HepG2 (cell line): ENCODE measurements around the gene RECQL5. TPM values are rescaled to one million over a fixed set of nuclear protein-coding genes. Genes with fewer than 3 reads are reported as not detected.
A peak's percentile ranks its signal among the peaks of the same experiment; 100 is the strongest.

Source experiments
- ATAC-seq: fragments of 200-7000 bp; cut with Tn5 transposase; 3 replicates; pipeline ENCODE4 v1.9.1; 2020; ENCODE audit warnings: mild to moderate bottlenecking, moderate library complexity
- BruUV-seq: library from RNA; stranded (reverse); fragments of 400-500 nt; replicated peaks from 2 replicates; lab custom pipeline; 2021; lab: Mats Ljungman, UMichigan
- CTCF ChIA-PET: fragments of 300-600 bp; formaldehyde crosslinking; extraction: SDS; loops from one replicate; lab custom pipeline; 2021; ENCODE audit warnings: low total read pairs, inconsistent platforms, low intra/inter-chr PET ratio; lab: Yijun Ruan, JAX
- POLR2A ChIA-PET: fragments of 350-600 bp; sonication (Branson Sonifier 250); formaldehyde crosslinking; loops from one replicate; lab custom pipeline; 2020; ENCODE audit warnings: antibody characterized with exemption, inconsistent platforms; lab: Yijun Ruan, JAX
- DNase-seq: peaks from one replicate; pipeline ENCODE4 v3.0.0-alpha.2; 2015; ENCODE audit warnings: low spot score
- FAIRE-seq: peaks from 3 replicates; lab custom pipeline; 2011; peaks lifted over from hg19 to GRCh38; lab: Jason Lieb, UNC
- H2AFZ ChIP-seq: one replicate; pipeline ENCODE4 v1.6.1; 2011; ENCODE audit warnings: low read length, inconsistent platforms
- H3K27ac ChIP-seq: fragments of 300-600 bp; 3 replicates; pipeline ENCODE4 v1.8.0; 2011; ENCODE audit warnings: mixed run types, mild to moderate bottlenecking, mixed read lengths, low read length, inconsistent platforms; ENCODE audit not compliant: insufficient read depth; ENCODE audit errors: extremely low read length
- H3K27me3 ChIP-seq, 2 experiments: fragments of 200-600 bp in 1 of 2; 2 replicates in 1 of 2; 3 replicates in 1 of 2; pipeline versions ENCODE4 v1.6.0 to v1.8.0; 2011; ENCODE audit warnings: low read length in 2 of 2, mild to moderate bottlenecking in 2 of 2, moderate library complexity in 2 of 2, inconsistent platforms in 1 of 2; ENCODE audit not compliant: insufficient read depth in 2 of 2, control insufficient read depth in 1 of 2
- H3K36me3 ChIP-seq, 2 experiments: fragments of 200-600 bp in 1 of 2; replicated peaks in 1 of 2; 2 replicates in 1 of 2; 3 replicates in 1 of 2; pipeline versions ENCODE4 v1.5.1 to v1.8.0; 2011; ENCODE audit warnings: low read length in 2 of 2, inconsistent platforms in 1 of 2; ENCODE audit not compliant: insufficient read depth in 2 of 2, control insufficient read depth in 1 of 2
- H3K4me1 ChIP-seq: 2 replicates; pipeline ENCODE4 v1.5.1; 2012; ENCODE audit warnings: low read length, inconsistent platforms; ENCODE audit not compliant: insufficient read depth
- H3K4me2 ChIP-seq: 2 replicates; pipeline ENCODE4 v1.6.0; 2011; ENCODE audit warnings: low read depth, low read length, inconsistent platforms
- H3K4me3 ChIP-seq, 3 experiments: fragments of 200-600 bp in 1 of 3; sonication (generic), shearing (Covaris generic) in 1 of 3; replicated peaks in 1 of 3; 2 replicates each; pipeline ENCODE4 v1.5.1; 2011 to 2016; ENCODE audit warnings: low read length in 3 of 3, inconsistent platforms in 2 of 3, low read depth in 2 of 3, mild to moderate bottlenecking in 2 of 3, control low read depth in 1 of 3, mixed read lengths in 1 of 3; ENCODE audit not compliant: insufficient read depth in 1 of 3
- H3K79me2 ChIP-seq: one replicate; pipeline ENCODE4 v1.6.1; 2011; ENCODE audit warnings: low read length, inconsistent platforms; ENCODE audit not compliant: insufficient read depth
- H3K9ac ChIP-seq: 2 replicates; pipeline ENCODE4 v1.6.0; 2011; ENCODE audit warnings: mild to moderate bottlenecking, low read depth, low read length, inconsistent platforms; ENCODE audit not compliant: insufficient read depth
- H3K9me3 ChIP-seq: 2 replicates; pipeline ENCODE4 v1.5.1; 2012; ENCODE audit warnings: mild to moderate bottlenecking, low read length
- H4K20me1 ChIP-seq: 2 replicates; pipeline ENCODE4 v1.6.0; 2011; ENCODE audit warnings: inconsistent platforms, mild to moderate bottlenecking, low read length, moderate library complexity; ENCODE audit not compliant: insufficient read depth
- BRCA1 ChIP-seq: sonication (generic); formaldehyde crosslinking; IDR thresholded peaks from 2 replicates; pipeline ENCODE4 v1.4.0; 2020; ENCODE audit warnings: missing genetic modification reagents
- HOXD1 ChIP-seq: sonication (generic); formaldehyde crosslinking; IDR thresholded peaks from 2 replicates; pipeline ENCODE4 v1.5.0; 2020; ENCODE audit warnings: missing genetic modification reagents
- ZFP1 ChIP-seq: IDR thresholded peaks from 2 replicates; pipeline ENCODE4 v1.6.1; 2016
- ZKSCAN8 ChIP-seq: IDR thresholded peaks from 2 replicates; pipeline ENCODE4 v1.6.1; 2016; ENCODE audit warnings: borderline replicate concordance, missing genetic modification reagents, missing compliant biosample characterization
- ZNF232 ChIP-seq: sonication (generic); formaldehyde crosslinking; IDR thresholded peaks from 2 replicates; pipeline ENCODE4 v1.4.0; 2020; ENCODE audit warnings: missing genetic modification reagents, borderline replicate concordance
- ZNF547 ChIP-seq: sonication (generic); formaldehyde crosslinking; IDR thresholded peaks from 2 replicates; pipeline ENCODE4 v1.5.1; 2020; ENCODE audit warnings: mild to moderate bottlenecking, missing genetic modification reagents
- ZNF652 ChIP-seq: IDR thresholded peaks from 2 replicates; pipeline ENCODE4 v1.6.1; 2016; ENCODE audit warnings: low read depth, borderline replicate concordance
- ZNF660 ChIP-seq: sonication (generic); formaldehyde crosslinking; IDR thresholded peaks from 2 replicates; pipeline ENCODE4 v1.5.1; 2020; ENCODE audit warnings: mild to moderate bottlenecking, low read depth, missing genetic modification reagents, borderline replicate concordance
- WGBS: methylation state at CpG from one replicate; pipeline ENCODE4 v1.1.6; 2017; ENCODE audit warnings: low lambda C conversion rate; 5-methylcytosine and 5-hydroxymethylcytosine counted together
- in situ Hi-C: cut with HindIII; loops from 2 replicates; pipeline ENCODE4 v1.10.0; 2017; ENCODE audit warnings: low pct_unique_long_range_greater_than_20kb; ENCODE audit not compliant: extremely low pct_ligation_motif_present
- intact Hi-C: fragments of 100-400 bp; cut with micrococcal nuclease; formaldehyde crosslinking; loops from one replicate; pipeline ENCODE4 v1.10.0; 2022; ENCODE audit not compliant: unreplicated experiment
- polyA plus RNA-seq, 8 experiments: library from polyadenylated mRNA; depleted of rRNA in 3 of 8; stranded (reverse) in 7 of 8; unstranded in 1 of 8; fragments of >200 nt; fragmentation: Illumina TruSeq in 4 of 8; extraction: Trizol in 4 of 8; gene quantifications; 2 replicates each; pipeline versions ENCODE4 v1.2.1 to v1.2.3, GENCODE V29; 2011 to 2016; ENCODE audit warnings: low read depth in 4 of 8, missing spikeins in 1 of 8, mixed read lengths in 1 of 8; ENCODE audit not compliant: insufficient read depth in 1 of 8
- total RNA-seq, 5 experiments: library from RNA; depleted of rRNA; stranded (reverse); fragments of >200 nt; fragmentation: Illumina TruSeq; extraction: Trizol; gene quantifications; 2 replicates each; pipeline ENCODE4 v1.2.3, GENCODE V29; 2016; ENCODE audit warnings: low read depth in 1 of 5
- TF ChIP-seq, protein P1 (sequence below): sonication (generic); formaldehyde crosslinking; IDR thresholded peaks from 2 replicates; pipeline ENCODE4 v1.4.0; 2020; ENCODE audit warnings: missing genetic modification reagents
- TF ChIP-seq, protein P2 (sequence below): sonication (generic); formaldehyde crosslinking; IDR thresholded peaks from 2 replicates; pipeline ENCODE4 v1.4.0; 2020; ENCODE audit warnings: missing genetic modification reagents
- TF ChIP-seq, protein P3 (sequence below), 2 experiments: sonication (generic) in 1 of 2; formaldehyde crosslinking in 1 of 2; IDR thresholded peaks; 2 replicates each; pipeline versions ENCODE4 v1.4.0 to v1.6.1; 2016 to 2020; ENCODE audit warnings: borderline replicate concordance in 1 of 2, low read depth in 1 of 2, mild to moderate bottlenecking in 1 of 2, missing genetic modification reagents in 1 of 2

RECQL5 gene
- total and polyA plus RNA-seq, 2 of the 13 experiments (the other 11 are each of a cell fraction or from before 2014, with no cell fraction given), result 27.7 to 32.0 TPM

GRCh38 chr17:75701288-75701687 lies 34.3 kb upstream of the RECQL5 start (continued):
- TF ChIP-seq ZNF232 (CRISPR knock-in tag) (no peak), ZNF547 (CRISPR knock-in tag) (no peak), HOXD1 (CRISPR knock-in tag) (no peak), ZNF660 (no peak)

DNA sequence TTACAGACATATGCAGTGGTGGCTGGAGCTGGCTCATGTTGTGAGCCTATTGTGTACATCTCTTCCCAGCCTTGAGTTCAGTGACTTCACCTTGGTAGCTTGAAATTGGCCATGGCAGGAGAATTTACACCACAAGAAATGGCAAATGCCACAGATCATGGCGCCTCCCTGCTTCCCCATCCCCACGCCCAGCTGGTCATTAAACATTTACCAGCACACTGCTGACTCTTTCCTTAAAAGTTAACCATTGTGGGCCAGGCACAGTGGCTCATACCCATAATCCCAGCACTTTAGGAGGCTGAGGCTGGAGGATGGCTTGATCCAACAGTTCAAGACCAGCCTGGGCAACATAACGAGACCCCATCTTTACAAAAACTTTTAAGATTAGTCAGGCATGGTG lies 31.7 kb upstream of the RECQL5 start:
- no peak for DNase-seq
- intact Hi-C loops (no loop called here), in situ Hi-C loops (no loop called here)
- Histone ChIP-seq H3K79me2 (no peaks in the 10 kb centered on the region), H3K9me3 (no peaks in the 10 kb centered on the region), H3K27me3 (no peaks in the 10 kb centered on the region), H3K27ac (peak overlapping the region; percentile 67), H3K36me3 (peaks cover 43 to 76% of the 10 kb centered on the region in 2 experiments), H3K4me3 (no peak overlapping the region), H4K20me1 (no peaks in the 10 kb centered on the region), H3K4me2 (no peak overlapping the region), H3K9ac (no peak overlapping the region), H3K4me1 (peaks cover 44% of the 10 kb centered on the region), H2AFZ (no peak overlapping the region)
- no peak for ATAC-seq
- TF ChIP-seq, protein P1, sequence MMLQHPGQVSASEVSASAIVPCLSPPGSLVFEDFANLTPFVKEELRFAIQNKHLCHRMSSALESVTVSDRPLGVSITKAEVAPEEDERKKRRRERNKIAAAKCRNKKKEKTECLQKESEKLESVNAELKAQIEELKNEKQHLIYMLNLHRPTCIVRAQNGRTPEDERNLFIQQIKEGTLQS (CRISPR knock-in tag), result no peak
- no peak for TF ChIP-seq ZFP1
- TF ChIP-seq ZNF652 (CRISPR knock-in tag), result peak; percentile 54; the same call in 1 of the 2 replicates
- 0 out of 2 replicates have a peak, but pooled peaks have one; percentile 6 for TF ChIP-seq ZKSCAN8 (CRISPR knock-in tag)
- TF ChIP-seq, protein P2, sequence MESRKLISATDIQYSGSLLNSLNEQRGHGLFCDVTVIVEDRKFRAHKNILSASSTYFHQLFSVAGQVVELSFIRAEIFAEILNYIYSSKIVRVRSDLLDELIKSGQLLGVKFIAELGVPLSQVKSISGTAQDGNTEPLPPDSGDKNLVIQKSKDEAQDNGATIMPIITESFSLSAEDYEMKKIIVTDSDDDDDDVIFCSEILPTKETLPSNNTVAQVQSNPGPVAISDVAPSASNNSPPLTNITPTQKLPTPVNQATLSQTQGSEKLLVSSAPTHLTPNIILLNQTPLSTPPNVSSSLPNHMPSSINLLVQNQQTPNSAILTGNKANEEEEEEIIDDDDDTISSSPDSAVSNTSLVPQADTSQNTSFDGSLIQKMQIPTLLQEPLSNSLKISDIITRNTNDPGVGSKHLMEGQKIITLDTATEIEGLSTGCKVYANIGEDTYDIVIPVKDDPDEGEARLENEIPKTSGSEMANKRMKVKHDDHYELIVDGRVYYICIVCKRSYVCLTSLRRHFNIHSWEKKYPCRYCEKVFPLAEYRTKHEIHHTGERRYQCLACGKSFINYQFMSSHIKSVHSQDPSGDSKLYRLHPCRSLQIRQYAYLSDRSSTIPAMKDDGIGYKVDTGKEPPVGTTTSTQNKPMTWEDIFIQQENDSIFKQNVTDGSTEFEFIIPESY (CRISPR knock-in tag), result peak; percentile 80
- no peak for TF ChIP-seq BRCA1
- TF ChIP-seq, protein P3, sequence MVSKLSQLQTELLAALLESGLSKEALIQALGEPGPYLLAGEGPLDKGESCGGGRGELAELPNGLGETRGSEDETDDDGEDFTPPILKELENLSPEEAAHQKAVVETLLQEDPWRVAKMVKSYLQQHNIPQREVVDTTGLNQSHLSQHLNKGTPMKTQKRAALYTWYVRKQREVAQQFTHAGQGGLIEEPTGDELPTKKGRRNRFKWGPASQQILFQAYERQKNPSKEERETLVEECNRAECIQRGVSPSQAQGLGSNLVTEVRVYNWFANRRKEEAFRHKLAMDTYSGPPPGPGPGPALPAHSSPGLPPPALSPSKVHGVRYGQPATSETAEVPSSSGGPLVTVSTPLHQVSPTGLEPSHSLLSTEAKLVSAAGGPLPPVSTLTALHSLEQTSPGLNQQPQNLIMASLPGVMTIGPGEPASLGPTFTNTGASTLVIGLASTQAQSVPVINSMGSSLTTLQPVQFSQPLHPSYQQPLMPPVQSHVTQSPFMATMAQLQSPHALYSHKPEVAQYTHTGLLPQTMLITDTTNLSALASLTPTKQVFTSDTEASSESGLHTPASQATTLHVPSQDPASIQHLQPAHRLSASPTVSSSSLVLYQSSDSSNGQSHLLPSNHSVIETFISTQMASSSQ (IDR thresholded peaks at IDR 0.05; ENCODE audit: low read depth), result peak; percentile 47
- TF ChIP-seq, protein P3 (CRISPR knock-in tag; IDR thresholded peaks at IDR 0.05; ENCODE audit: borderline replicate concordance), result no peak; the same call in 1 of the 2 replicates
- POLR2A ChIA-PET, result interaction anchor here (1.4 to 2.3 kb wide), 3 partner anchors 32 to 81 kb away, joined by 4 to 6 read pairs (median 5); partner anchors contain the start of genes RECQL5 and SAP30BP
- BruUV-seq, result no TSS peak
- FAIRE-seq, result peak; percentile 57
- CTCF ChIA-PET, result interaction anchor here (1.6 kb wide), 1 partner anchor 65 kb away, joined by 3 read pairs; the partner anchor contains the start of gene SMIM5
- WGBS, result 81% methylated on average over 3 of the region's 3 CpGs
